PC-9 (cell line): ENCODE measurements around the gene IQCN. TPM values are rescaled to one million over a fixed set of nuclear protein-coding genes. Genes with fewer than 3 reads are reported as not detected.

Experiments used
- BruUV-seq: library from RNA; stranded (reverse); fragments of 400-500 nt; replicated peaks from 2 replicates; lab custom pipeline; 2021; lab: Mats Ljungman, UMichigan
- CTCF ChIA-PET: fragments of 300-600 bp; sonication (Branson Sonifier 250); formaldehyde crosslinking; loops from one replicate; lab custom pipeline; 2022; ENCODE audit warnings: antibody characterized with exemption; lab: Charles Lee
- POLR2A ChIA-PET: fragments of 300-600 bp; sonication (Branson Sonifier 250); formaldehyde crosslinking; loops from one replicate; lab custom pipeline; 2022; ENCODE audit warnings: antibody characterized with exemption; ENCODE audit not compliant: unreplicated experiment; lab: Charles Lee
- DNase-seq, 2 experiments: peaks; one replicate each; pipeline versions ENCODE4 v3.0.0 to v3.0.0-alpha.2; 2015 to 2022; ENCODE audit warnings: mixed read lengths in 1 of 2
- H2AFZ ChIP-seq: fragments of 200-600 bp; sonication (generic); 2 replicates; pipeline ENCODE4 v1.8.1; 2017; ENCODE audit warnings: antibody characterized with exemption
- H3F3A ChIP-seq: fragments of 200-600 bp; sonication (generic); 2 replicates; pipeline ENCODE4 v1.8.1; 2017; ENCODE audit warnings: antibody characterized with exemption, mild to moderate bottlenecking, low read depth; ENCODE audit not compliant: insufficient read depth
- H3K27ac ChIP-seq: fragments of 200-600 bp; sonication (generic); 2 replicates; pipeline ENCODE4 v1.6.1; 2016; ENCODE audit warnings: mixed run types
- H3K27me3 ChIP-seq: fragments of 200-600 bp; sonication (generic); 2 replicates; pipeline ENCODE4 v1.6.1; 2016; ENCODE audit warnings: low read depth, mixed run types; ENCODE audit not compliant: insufficient read depth
- H3K36me3 ChIP-seq: fragments of 200-600 bp; sonication (generic); 2 replicates; pipeline ENCODE4 v1.6.1; 2016; ENCODE audit warnings: low read depth, mixed run types
- H3K4me1 ChIP-seq: fragments of 200-600 bp; sonication (generic); replicated peaks from 2 replicates; pipeline ENCODE4 v1.6.1; 2016; ENCODE audit warnings: mixed run types; ENCODE audit not compliant: insufficient read depth
- H3K4me2 ChIP-seq: fragments of 200-600 bp; sonication (generic); 2 replicates; pipeline ENCODE4 v1.6.1; 2017; ENCODE audit warnings: mixed run types
- H3K4me3 ChIP-seq: fragments of 200-600 bp; sonication (generic); 2 replicates; pipeline ENCODE4 v1.6.1; 2016; ENCODE audit warnings: mixed run types
- H3K79me2 ChIP-seq: fragments of 200-600 bp; sonication (generic); 2 replicates; pipeline ENCODE4 v1.6.1; 2017; ENCODE audit warnings: low read depth, mixed run types
- H3K9me2 ChIP-seq: fragments of 200-600 bp; sonication (generic); 2 replicates; pipeline ENCODE4 v1.8.1; 2017; ENCODE audit warnings: mild to moderate bottlenecking; ENCODE audit not compliant: insufficient read depth
- H3K9me3 ChIP-seq: fragments of 200-600 bp; sonication (generic); 2 replicates; pipeline ENCODE4 v1.8.1; 2016; ENCODE audit warnings: low read depth; ENCODE audit not compliant: insufficient read depth
- H4K20me1 ChIP-seq: fragments of 200-600 bp; sonication (generic); 2 replicates; pipeline ENCODE4 v1.8.1; 2017; ENCODE audit not compliant: insufficient read depth
- CTCF ChIP-seq: fragments of 200-600 bp; sonication (generic); conservative IDR thresholded peaks from 2 replicates; pipeline ENCODE4 v1.6.1; 2017; ENCODE audit warnings: mixed run types, antibody characterized with exemption, mild to moderate bottlenecking, moderate library complexity
- EZH2 ChIP-seq: fragments of 200-600 bp; sonication (generic); IDR thresholded peaks from 2 replicates; pipeline ENCODE4 v1.8.0; 2017; ENCODE audit warnings: antibody characterized with exemption, low read depth
- intact Hi-C: fragments of 100-400 bp; cut with micrococcal nuclease; formaldehyde crosslinking; loops from one replicate; pipeline ENCODE4 v1.10.0; 2022; ENCODE audit not compliant: unreplicated experiment
- microRNA-seq: library from miRNA; unstranded; fragments of <30 nt; microRNA quantifications from one replicate; pipeline ENCODE4 v1.2.0, GENCODE V29; 2021; ENCODE audit warnings: borderline number of aligned reads, borderline replicate concordance
- total RNA-seq: library from RNA; stranded (reverse); gene quantifications from 2 replicates; pipeline ENCODE4 v1.2.3, GENCODE V29; 2021

The IQCN gene
- total RNA-seq, 1 experiment from 2014 or later: 7.3 TPM

DNA sequence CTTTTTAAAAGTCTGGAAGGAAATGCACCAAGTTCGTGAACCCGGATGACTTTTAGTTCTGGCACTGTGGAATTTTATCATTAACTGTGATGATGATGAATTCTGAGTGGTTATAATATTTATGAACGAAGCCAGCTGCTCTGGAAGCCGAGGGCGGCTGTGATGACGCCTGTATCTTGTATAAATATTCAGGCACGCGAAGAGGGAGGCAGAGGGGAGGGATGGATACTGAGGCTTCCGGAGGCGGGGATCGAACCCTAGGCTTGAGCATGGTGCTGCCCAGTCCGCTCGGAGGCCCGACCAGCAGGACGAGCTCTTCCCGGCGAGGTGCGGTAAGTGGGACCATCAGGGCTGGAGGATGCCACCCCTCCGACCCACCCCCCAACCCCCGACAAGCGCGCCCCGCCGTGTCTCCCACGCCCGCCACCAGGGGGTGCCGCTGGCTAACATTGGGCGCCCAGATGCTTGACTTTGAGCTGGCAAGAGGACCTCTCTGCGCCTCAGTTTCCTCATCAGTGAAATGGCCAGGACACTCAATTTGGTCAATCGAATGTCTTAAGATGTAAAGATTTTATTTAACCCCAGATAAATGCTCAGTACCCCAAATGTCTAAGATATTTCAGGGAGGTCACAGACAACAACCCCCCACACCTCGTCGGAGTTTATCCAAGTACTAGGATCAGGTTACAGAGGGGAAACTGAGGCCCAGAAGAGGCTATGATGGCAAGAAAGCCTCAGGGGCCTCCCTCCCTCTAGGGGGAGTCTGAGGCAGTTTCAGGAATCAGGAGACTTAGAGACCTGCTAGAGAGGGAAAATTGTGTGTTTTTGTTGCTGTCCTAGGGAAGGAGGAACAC, 65.9 kb downstream of the IQCN start:
- intact Hi-C loops: loop anchor here (1.0 kb wide), 1 partner anchor 44 kb away; no protein-coding TSS in a partner anchor
- H4K20me1 ChIP-seq: no peaks in the 10 kb centered on the region
- H3K4me2 ChIP-seq: no peak overlapping the region
- peak in 1 of 2 experiments; percentile 30 for DNase-seq
- H3K79me2 ChIP-seq: no peaks in the 10 kb centered on the region
- no peaks in the 10 kb centered on the region for H3K36me3 ChIP-seq
- no peak overlapping the region for H3K27ac ChIP-seq
- no peaks in the 10 kb centered on the region for H3K9me2 ChIP-seq
- no peak overlapping the region for H2AFZ ChIP-seq
- H3K4me3 ChIP-seq: no peak overlapping the region
- ChIA-PET POLR2A (interaction anchor here (0.6 kb wide), 2 partner anchors 144 to 177 kb away, joined by 3 read pairs; partner anchors contain the start of gene GDF15), CTCF (interaction anchor here (0.5 to 1.4 kb wide), 13 partner anchors 14 to 779 kb away, joined by 3 to 19 read pairs (median 6); partner anchors contain the start of gene PGPEP1)
- TF ChIP-seq EZH2 (no peak), CTCF (peak; percentile 84)
- no TSS peak for BruUV-seq
- no peaks in the 10 kb centered on the region for H3K27me3 ChIP-seq
- no peaks in the 10 kb centered on the region for H3K9me3 ChIP-seq
- H3K4me1 ChIP-seq: peaks cover 7% of the 10 kb centered on the region
- H3F3A ChIP-seq: peaks cover 26% of the 10 kb centered on the region; the same call in 1 of the 2 replicates

Small RNA genes lying within 50 kb of the gene (microRNA-seq; reads per million reads assigned to microRNA genes)
- gene MIR3188: 4.7 reads per million

Other genes starting within 250 kb of the IQCN start
- 0.55 and 1.1 TPM in 2 replicates for gene IL12RB1, start 187.5 kb downstream of the IQCN start, total RNA-seq
- 14.1 and 15.8 TPM in 2 replicates for gene MAST3, start 176.7 kb downstream of the IQCN start, total RNA-seq
- 58.3 and 61.8 TPM in 2 replicates for gene PIK3R2, start 121.3 kb downstream of the IQCN start, total RNA-seq
- 26.1 and 35.8 TPM in 2 replicates for gene IFI30, start 100.6 kb downstream of the IQCN start, total RNA-seq
- gene MPV17L2, start 81.2 kb downstream of the IQCN start, total RNA-seq: 11.2 and 12.1 TPM in 2 replicates
- 4.0 and 4.1 TPM in 2 replicates for gene RAB3A, start 70.4 kb downstream of the IQCN start, total RNA-seq
- 2.2 and 3.8 TPM in 2 replicates for gene PDE4C, start 48.0 kb downstream of the IQCN start, total RNA-seq
- gene JUND, start 7.2 kb upstream of the IQCN start, total RNA-seq: 115 and 150 TPM in 2 replicates
- gene LSM4, start 48.6 kb upstream of the IQCN start, total RNA-seq: 291 and 323 TPM in 2 replicates
- 42.0 and 53.6 TPM in 2 replicates for gene PGPEP1, start 66.1 kb upstream of the IQCN start, total RNA-seq
- 15.1 and 17.2 TPM in 2 replicates for gene GDF15, start 111.7 kb upstream of the IQCN start, total RNA-seq
- gene LRRC25, start 123.2 kb upstream of the IQCN start, total RNA-seq: not detected in 2 replicates
- 56.6 and 65.2 TPM in 2 replicates for gene SSBP4, start 144.9 kb upstream of the IQCN start, total RNA-seq
- gene ISYNA1, start 163.7 kb upstream of the IQCN start, total RNA-seq: 129 and 142 TPM in 2 replicates
- 12.9 and 14.6 TPM in 2 replicates for gene ELL, start 247.6 kb upstream of the IQCN start, total RNA-seq